Suprapubic skin (tissue), 3 donors: ENCODE data around the gene YKT6.

Source experiments
- CTCF ChIP-seq, 2 donors: fragments of 200-600 bp in 1 of 2; fragments of 450-650 bp in 1 of 2; sonication (generic) in 1 of 2; IDR thresholded peaks; one replicate each; pipeline ENCODE4 v1.5.1; 2016 to 2019; ENCODE audit warnings: antibody characterized with exemption in 2 of 2, mild to moderate bottlenecking in 1 of 2, moderate library complexity in 1 of 2
- POLR2A ChIP-seq, 2 donors: fragments of 450-650 bp; IDR thresholded peaks; one replicate each; pipeline ENCODE4 v1.6.1; 2017; ENCODE audit warnings: antibody characterized with exemption in 2 of 2, mild to moderate bottlenecking in 2 of 2, moderate library complexity in 2 of 2

GRCh38 chr7:44189286-44189992 is 11.3 kb upstream of the YKT6 start, which contains the start of gene GCK:
- TF ChIP-seq POLR2A (IDR thresholded peaks at IDR 0.05), result no peak
- TF ChIP-seq CTCF (IDR thresholded peaks at IDR 0.05), result no peak
